Measurements from ENCODE around the gene MYLK3. TPM values are rescaled to one million over a fixed set of nuclear protein-coding genes. Genes with fewer than 3 reads are reported as not detected.

MYLK3 gene
- total RNA-seq, 1 experiment from 2014 or later, result 0.80 TPM

DNA sequence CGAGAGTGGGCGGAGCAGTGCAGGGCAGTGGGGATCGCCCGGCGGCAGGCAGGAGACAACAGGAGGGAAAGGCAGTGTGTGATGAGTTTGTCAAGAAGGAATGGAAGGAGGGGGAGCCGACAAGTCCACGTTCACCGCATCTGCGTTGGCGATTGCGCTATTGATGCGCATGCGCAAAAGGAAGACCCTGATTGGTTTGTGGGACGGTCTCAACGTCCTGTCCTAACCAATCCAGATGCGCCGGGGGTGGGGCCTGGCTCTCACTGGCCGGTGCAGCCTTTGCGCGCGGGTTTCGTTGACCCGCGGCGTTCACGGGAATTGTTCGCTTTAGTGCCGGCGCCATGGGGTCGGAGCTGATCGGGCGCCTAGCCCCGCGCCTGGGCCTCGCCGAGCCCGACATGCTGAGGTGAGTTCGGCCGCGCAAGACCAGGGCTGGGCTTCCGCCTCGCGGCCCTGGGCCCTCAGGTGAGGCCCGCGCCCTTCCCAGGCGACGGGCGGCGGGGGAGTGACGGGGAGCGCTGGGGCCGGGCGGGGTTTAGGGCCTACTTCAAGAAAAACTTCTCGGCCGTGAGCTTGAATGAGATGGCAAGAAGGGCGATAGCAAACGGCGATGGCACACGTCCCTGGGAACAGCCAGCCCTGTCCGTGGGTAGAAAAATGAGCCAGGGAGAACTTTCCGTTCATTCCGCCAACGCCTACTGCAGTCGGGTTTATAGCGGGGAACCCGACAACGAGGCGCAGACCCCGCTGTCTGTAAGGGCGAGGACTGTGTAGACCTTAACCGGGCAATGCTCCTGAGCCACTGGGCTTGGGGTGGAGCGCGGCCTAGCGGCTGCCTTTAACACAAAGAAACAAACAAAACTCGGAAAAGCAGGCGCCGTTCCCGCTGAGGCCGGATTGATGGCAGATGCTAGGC, 58.5 kb downstream of the MYLK3 start, which contains the start of gene ORC6:
Gene ORC6, plus strand, starts transcription at position 295 of the 916 bp plus-strand sequence. Its CDS starts 47 bp downstream, at position 342.
- Mint-ChIP-seq H3K27ac (ENCODE audit: unreplicated experiment) (no peak within 1 kb of the TSS), H3K4me3 (ENCODE audit: low read depth, unreplicated experiment) (no peak within 1 kb of the TSS), H3K4me1 (ENCODE audit: low read depth, unreplicated experiment) (peaks cover 40% of the 10 kb centered on the region), H3K27me3 (ENCODE audit: unreplicated experiment) (no peaks in the 10 kb centered on the region), H3K36me3 (ENCODE audit: insufficient read depth, unreplicated experiment) (peaks cover 1% of the 10 kb centered on the region), H3K9me3 (ENCODE audit: low read depth, unreplicated experiment) (no peaks in the 10 kb centered on the region)
- peak; percentile 99 for DNase-seq
- CTCF ChIA-PET, result interaction anchor here (0.8 to 1.6 kb wide), 3 partner anchors 16 to 452 kb away, joined by 3 to 8 read pairs (median 5); no protein-coding TSS in a partner anchor
- TF ChIP-seq, protein P1, sequence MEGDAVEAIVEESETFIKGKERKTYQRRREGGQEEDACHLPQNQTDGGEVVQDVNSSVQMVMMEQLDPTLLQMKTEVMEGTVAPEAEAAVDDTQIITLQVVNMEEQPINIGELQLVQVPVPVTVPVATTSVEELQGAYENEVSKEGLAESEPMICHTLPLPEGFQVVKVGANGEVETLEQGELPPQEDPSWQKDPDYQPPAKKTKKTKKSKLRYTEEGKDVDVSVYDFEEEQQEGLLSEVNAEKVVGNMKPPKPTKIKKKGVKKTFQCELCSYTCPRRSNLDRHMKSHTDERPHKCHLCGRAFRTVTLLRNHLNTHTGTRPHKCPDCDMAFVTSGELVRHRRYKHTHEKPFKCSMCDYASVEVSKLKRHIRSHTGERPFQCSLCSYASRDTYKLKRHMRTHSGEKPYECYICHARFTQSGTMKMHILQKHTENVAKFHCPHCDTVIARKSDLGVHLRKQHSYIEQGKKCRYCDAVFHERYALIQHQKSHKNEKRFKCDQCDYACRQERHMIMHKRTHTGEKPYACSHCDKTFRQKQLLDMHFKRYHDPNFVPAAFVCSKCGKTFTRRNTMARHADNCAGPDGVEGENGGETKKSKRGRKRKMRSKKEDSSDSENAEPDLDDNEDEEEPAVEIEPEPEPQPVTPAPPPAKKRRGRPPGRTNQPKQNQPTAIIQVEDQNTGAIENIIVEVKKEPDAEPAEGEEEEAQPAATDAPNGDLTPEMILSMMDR (IDR thresholded peaks at IDR 0.05; ENCODE audit: unreplicated experiment), result peak; percentile 12
- no TSS peak for BruUV-seq (replicated peaks)
- intact Hi-C loops (cut with micrococcal nuclease; ENCODE audit: unreplicated experiment), result loop anchor here (5.0 kb wide), 1 partner anchor 113 kb away; no protein-coding TSS in a partner anchor

DNA sequence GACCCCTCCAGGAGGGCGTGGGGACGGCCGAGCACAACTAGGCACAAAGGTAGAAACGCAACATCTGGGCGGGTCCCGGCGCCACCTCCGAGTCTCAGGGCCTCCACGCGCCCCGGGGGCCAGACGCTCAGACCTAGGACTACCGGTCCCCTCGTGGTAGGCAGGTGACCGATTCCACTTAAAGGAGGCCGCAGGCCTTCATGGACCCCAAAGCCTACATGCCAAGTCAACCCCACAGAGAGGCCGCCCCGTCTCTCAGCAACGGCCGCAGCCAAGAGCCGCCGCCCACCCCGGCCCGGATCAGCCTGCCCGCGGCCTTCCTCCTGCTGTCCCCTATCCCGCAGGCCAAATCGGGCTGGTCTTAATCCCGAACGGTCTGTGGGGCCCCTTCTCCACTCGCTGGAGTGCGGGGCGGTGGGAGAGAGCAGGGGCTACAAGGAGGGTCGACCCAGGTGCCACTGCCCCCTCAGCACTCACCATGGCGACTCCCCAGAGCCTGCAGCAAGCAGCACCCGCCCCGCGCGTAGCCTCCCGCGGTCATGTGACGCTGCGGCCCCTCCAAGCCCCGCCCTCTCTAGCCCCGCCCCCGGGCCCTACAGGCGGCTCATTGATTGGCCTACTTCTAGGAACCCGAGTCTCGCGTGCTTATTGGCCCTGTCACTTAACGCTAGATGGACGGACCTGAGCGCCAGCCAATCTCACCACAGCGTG, 59.3 kb downstream of the MYLK3 start, which contains the start of gene VPS35:
Gene VPS35, minus strand, starts transcription at position 525 of the 711 bp plus-strand sequence. Its CDS starts 45 bp downstream, at position 480.
- Mint-ChIP-seq H3K36me3 (ENCODE audit: insufficient read depth, unreplicated experiment) (no peaks in the 10 kb centered on the region), H3K9me3 (ENCODE audit: low read depth, unreplicated experiment) (no peaks in the 10 kb centered on the region), H3K4me3 (ENCODE audit: low read depth, unreplicated experiment) (no peak within 1 kb of the TSS), H3K27me3 (ENCODE audit: unreplicated experiment) (no peaks in the 10 kb centered on the region), H3K27ac (ENCODE audit: unreplicated experiment) (no peak within 1 kb of the TSS), H3K4me1 (ENCODE audit: low read depth, unreplicated experiment) (peaks cover 48% of the 10 kb centered on the region)
- DNase-seq, result peak; percentile 100
- CTCF ChIA-PET, result interaction anchor here (0.8 to 1.6 kb wide), 3 partner anchors 15 to 453 kb away, joined by 3 to 8 read pairs (median 5); no protein-coding TSS in a partner anchor
- no TSS peak for BruUV-seq (replicated peaks)
- TF ChIP-seq, protein P1 (IDR thresholded peaks at IDR 0.05; ENCODE audit: unreplicated experiment), result no peak
- intact Hi-C loops (cut with micrococcal nuclease; ENCODE audit: unreplicated experiment), result loop anchor here (5.0 kb wide), 1 partner anchor 113 kb away; no protein-coding TSS in a partner anchor

DNA sequence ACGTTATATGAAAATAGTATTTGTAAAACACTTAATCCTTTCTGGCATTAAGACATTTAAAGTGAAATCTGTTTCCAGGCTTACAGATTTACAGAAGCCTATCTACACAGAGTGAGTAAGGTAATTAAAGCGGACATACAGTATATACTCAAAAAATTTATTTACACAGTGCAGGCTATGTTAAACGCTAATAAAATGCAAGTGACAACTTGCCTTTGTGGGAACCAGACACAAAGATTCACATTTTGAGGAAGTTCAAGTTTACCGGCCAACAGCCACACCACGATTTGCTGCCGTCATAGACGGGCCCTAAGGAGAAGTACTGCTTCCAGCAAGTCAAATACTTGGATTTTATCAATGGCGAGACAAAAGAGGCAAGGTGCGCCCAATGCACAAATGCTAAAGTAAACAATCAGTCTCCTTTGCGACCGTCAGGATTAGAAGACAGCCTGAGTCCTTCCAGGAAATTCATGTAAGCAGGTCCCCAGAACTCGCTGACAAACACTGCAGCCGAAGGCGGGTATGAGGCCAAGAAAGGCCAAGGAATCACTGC, 60.0 kb downstream of the MYLK3 start:
- H3K27me3 Mint-ChIP-seq (ENCODE audit: unreplicated experiment), result no peaks in the 10 kb centered on the region
- BruUV-seq (replicated peaks), result no TSS peak
- no peak overlapping the region for H3K27ac Mint-ChIP-seq (ENCODE audit: unreplicated experiment)
- CTCF ChIA-PET, result no interaction called here
- no peaks in the 10 kb centered on the region for H3K9me3 Mint-ChIP-seq (ENCODE audit: low read depth, unreplicated experiment)
- TF ChIP-seq, protein P1 (IDR thresholded peaks at IDR 0.05; ENCODE audit: unreplicated experiment), result no peak
- no peak for DNase-seq
- intact Hi-C loops (cut with micrococcal nuclease; ENCODE audit: unreplicated experiment), result loop anchor here (5.0 kb wide), 1 partner anchor 114 kb away; no protein-coding TSS in a partner anchor
- H3K4me1 Mint-ChIP-seq (ENCODE audit: low read depth, unreplicated experiment), result peaks cover 54% of the 10 kb centered on the region
- H3K36me3 Mint-ChIP-seq (ENCODE audit: insufficient read depth, unreplicated experiment), result no peaks in the 10 kb centered on the region
- no peak overlapping the region for H3K4me3 Mint-ChIP-seq (ENCODE audit: low read depth, unreplicated experiment)

DNA sequence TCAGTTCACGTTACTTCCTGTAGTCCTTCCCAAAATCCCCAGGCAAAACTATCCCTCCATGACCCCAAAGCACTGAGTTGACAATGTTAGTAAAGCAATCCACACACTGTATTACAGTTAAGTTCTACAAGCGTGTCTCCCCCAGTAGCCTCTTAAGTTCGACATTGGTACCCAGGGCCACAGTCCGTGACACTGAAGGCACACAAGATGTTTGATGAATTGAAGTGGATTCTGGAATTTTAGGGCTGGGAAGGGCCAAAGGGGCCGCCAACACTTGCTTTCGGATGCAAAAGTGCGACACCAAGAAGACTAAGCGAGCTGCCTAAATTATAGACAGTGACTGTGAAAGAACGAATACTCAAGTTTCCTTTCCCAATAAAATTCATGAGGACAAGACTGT, 60.7 kb downstream of the MYLK3 start:
- TF ChIP-seq, protein P1 (IDR thresholded peaks at IDR 0.05; ENCODE audit: unreplicated experiment), result no peak
- no peak for DNase-seq
- Mint-ChIP-seq H3K4me1 (ENCODE audit: low read depth, unreplicated experiment) (peaks cover 54% of the 10 kb centered on the region), H3K36me3 (ENCODE audit: insufficient read depth, unreplicated experiment) (no peaks in the 10 kb centered on the region), H3K27ac (ENCODE audit: unreplicated experiment) (no peak overlapping the region), H3K4me3 (ENCODE audit: low read depth, unreplicated experiment) (no peak overlapping the region), H3K9me3 (ENCODE audit: low read depth, unreplicated experiment) (no peaks in the 10 kb centered on the region), H3K27me3 (ENCODE audit: unreplicated experiment) (no peaks in the 10 kb centered on the region)
- CTCF ChIA-PET, result interaction anchor here (1.1 kb wide), 1 partner anchor 56 kb away, joined by 4 read pairs; no protein-coding TSS in a partner anchor
- BruUV-seq (replicated peaks), result TSS peak; percentile 43
- intact Hi-C loops (cut with micrococcal nuclease; ENCODE audit: unreplicated experiment), result loop anchor here (5.0 kb wide), 1 partner anchor 115 kb away; no protein-coding TSS in a partner anchor
